GM23338 (cell line): ENCODE results near the gene TXNDC2. TPM values are rescaled to one million over a fixed set of nuclear protein-coding genes. Genes with fewer than 3 reads are reported as not detected.

Experiments used
- ATAC-seq: fragments of 200-7000 bp; cut with Tn5 transposase; 3 replicates; pipeline ENCODE4 v1.9.1; 2020
- DNase-seq: peaks from one replicate; pipeline ENCODE4 v3.0.0-alpha.2; 2015; ENCODE audit warnings: low spot score
- H2AFZ ChIP-seq: fragments of 200-600 bp; sonication (generic); 2 replicates; pipeline ENCODE4 v1.8.0; 2016; ENCODE audit warnings: antibody characterized with exemption, mild to moderate bottlenecking, moderate library complexity
- H3F3A ChIP-seq: fragments of 200-600 bp; sonication (generic); replicated peaks from 2 replicates; pipeline ENCODE4 v1.8.0; 2017; ENCODE audit warnings: antibody characterized with exemption, mixed run types, low read depth
- H3K27ac ChIP-seq: fragments of 200-600 bp; sonication (generic); 2 replicates; pipeline ENCODE4 v1.6.1; 2016; ENCODE audit warnings: low read depth
- H3K27me3 ChIP-seq: fragments of 200-600 bp; sonication (generic); 2 replicates; pipeline ENCODE4 v1.8.0; 2016; ENCODE audit warnings: mild to moderate bottlenecking, mixed run types, moderate library complexity; ENCODE audit not compliant: insufficient read depth
- H3K36me3 ChIP-seq: fragments of 200-600 bp; sonication (generic); 2 replicates; pipeline ENCODE4 v1.8.0; 2016; ENCODE audit warnings: mild to moderate bottlenecking; ENCODE audit not compliant: insufficient read depth
- H3K4me1 ChIP-seq: fragments of 200-600 bp; sonication (generic); 2 replicates; pipeline ENCODE4 v1.8.0; 2016; ENCODE audit warnings: mild to moderate bottlenecking, moderate library complexity; ENCODE audit not compliant: insufficient read depth
- H3K4me2 ChIP-seq: fragments of 200-600 bp; sonication (generic); 2 replicates; pipeline ENCODE4 v1.7.1; 2017; ENCODE audit warnings: mixed run types
- H3K4me3 ChIP-seq: fragments of 200-600 bp; sonication (generic); 2 replicates; pipeline ENCODE4 v1.6.1; 2016; ENCODE audit warnings: mixed run types
- H3K79me2 ChIP-seq: fragments of 200-600 bp; sonication (generic); replicated peaks from 2 replicates; pipeline ENCODE4 v1.8.0; 2017; ENCODE audit warnings: mild to moderate bottlenecking; ENCODE audit not compliant: insufficient read depth
- H3K9me2 ChIP-seq: fragments of 200-600 bp; sonication (generic); 2 replicates; pipeline ENCODE4 v1.8.0; 2017; ENCODE audit not compliant: insufficient read depth
- H4K20me1 ChIP-seq: fragments of 200-600 bp; sonication (generic); replicated peaks from 2 replicates; pipeline ENCODE4 v1.8.0; 2017; ENCODE audit warnings: mild to moderate bottlenecking; ENCODE audit not compliant: insufficient read depth
- H3K27ac Mint-ChIP-seq: 2 replicates; pipeline ENCODE4 v1.8.0; 2020; ENCODE audit warnings: inconsistent platforms, mild to moderate bottlenecking, moderate library complexity, mixed read lengths
- H3K27me3 Mint-ChIP-seq: 3 replicates; pipeline ENCODE4 v1.8.0; 2022; ENCODE audit warnings: low read depth, mild to moderate bottlenecking, moderate library complexity, mixed read lengths, inconsistent platforms; ENCODE audit not compliant: insufficient read depth, poor library complexity
- H3K36me3 Mint-ChIP-seq: 3 replicates; pipeline ENCODE4 v1.8.0; 2021; ENCODE audit warnings: low read depth, mild to moderate bottlenecking, inconsistent platforms, moderate library complexity, mixed read lengths
- H3K4me1 Mint-ChIP-seq: 3 replicates; pipeline ENCODE4 v1.8.0; 2020; ENCODE audit warnings: mild to moderate bottlenecking, inconsistent platforms, mixed read lengths
- H3K4me3 Mint-ChIP-seq: 3 replicates; pipeline ENCODE4 v1.8.0; 2021; ENCODE audit warnings: moderate library complexity, mild to moderate bottlenecking, inconsistent platforms, mixed read lengths
- H3K9me3 Mint-ChIP-seq: 3 replicates; pipeline ENCODE4 v1.8.0; 2020; ENCODE audit warnings: moderate library complexity, mild to moderate bottlenecking, inconsistent platforms, mixed read lengths
- CREB1 ChIP-seq: fragments of 250-450 bp; sonication (Bioruptor Pico); IDR thresholded peaks from 2 replicates; pipeline ENCODE4 v1.5.0; 2020; ENCODE audit warnings: low read depth, mild to moderate bottlenecking, moderate library complexity
- CTCF ChIP-seq, 2 experiments: fragments of 200-600 bp in 1 of 2; sonication (generic) in 1 of 2; conservative IDR thresholded peaks; 2 replicates each; pipeline versions ENCODE4 v1.5.1 to v1.6.1; 2016 to 2017; ENCODE audit warnings: antibody characterized with exemption in 2 of 2, low read depth in 2 of 2, mild to moderate bottlenecking in 2 of 2, moderate library complexity in 1 of 2
- ETS1 ChIP-seq: IDR thresholded peaks from 2 replicates; pipeline ENCODE4 v1.6.1; 2016; ENCODE audit warnings: antibody characterized with exemption
- EZH2 ChIP-seq: fragments of 200-600 bp; sonication (generic); IDR thresholded peaks from one replicate; pipeline ENCODE4 v1.8.0; 2017; ENCODE audit warnings: antibody characterized with exemption, mild to moderate bottlenecking, low read depth; ENCODE audit not compliant: unreplicated experiment
- EZH2phosphoT487 ChIP-seq: fragments of 200-600 bp; sonication (generic); IDR thresholded peaks from one replicate; pipeline ENCODE4 v1.8.1; 2018; ENCODE audit warnings: antibody characterized with exemption; ENCODE audit not compliant: unreplicated experiment
- JUNB ChIP-seq: IDR thresholded peaks from one replicate; pipeline ENCODE4 v1.6.1; 2016; ENCODE audit warnings: antibody characterized with exemption; ENCODE audit not compliant: unreplicated experiment
- NANOG ChIP-seq: IDR thresholded peaks from 2 replicates; pipeline ENCODE4 v1.6.1; 2016; ENCODE audit warnings: antibody characterized with exemption, borderline replicate concordance
- POLR2AphosphoS5 ChIP-seq: IDR thresholded peaks from 2 replicates; pipeline ENCODE4 v1.6.1; 2016; ENCODE audit warnings: antibody characterized with exemption, low read depth
- STAT1 ChIP-seq: IDR thresholded peaks from one replicate; pipeline ENCODE4 v1.6.1; 2016; ENCODE audit warnings: antibody characterized with exemption; ENCODE audit not compliant: unreplicated experiment
- ZNF114 ChIP-seq: fragments of 250-450 bp; sonication (Bioruptor Pico); IDR thresholded peaks from 2 replicates; pipeline ENCODE4 v1.5.0; 2020; ENCODE audit warnings: mild to moderate bottlenecking, moderate library complexity
- ZNF331 ChIP-seq: fragments of 250-450 bp; sonication (Bioruptor Pico); IDR thresholded peaks from 2 replicates; pipeline ENCODE4 v1.5.0; 2020; ENCODE audit warnings: low read depth, mild to moderate bottlenecking, moderate library complexity
- ZNF462 ChIP-seq: fragments of 250-450 bp; sonication (Bioruptor Pico); IDR thresholded peaks from 2 replicates; pipeline ENCODE4 v1.5.0; 2020; ENCODE audit warnings: mild to moderate bottlenecking, moderate library complexity
- polyA plus RNA-seq: library from polyadenylated mRNA; unstranded; fragments of >200 nt; fragmentation: Nextera tagmentation; extraction: Ambion mirVana; gene quantifications from 2 replicates; pipeline ENCODE4 v1.2.1, GENCODE V29; 2016
- total RNA-seq: library from RNA; depleted of rRNA; stranded (reverse); fragments of >200 nt; shearing (Covaris generic); gene quantifications from 2 replicates; pipeline ENCODE4 v1.2.3, GENCODE V29; 2014
- TF ChIP-seq, protein P1 (sequence below): IDR thresholded peaks from one replicate; pipeline ENCODE4 v1.6.1; 2018; ENCODE audit warnings: antibody characterized with exemption; ENCODE audit not compliant: unreplicated experiment

Gene TXNDC2
- total and polyA plus RNA-seq, 2 experiments from 2014 or later: 0.16 TPM; not detected in 1

GRCh38 chr18:9910071-9910470, 24.3 kb downstream of the TXNDC2 start:
- no peaks in the 10 kb centered on the region for H3K27me3 ChIP-seq
- H4K20me1 ChIP-seq: peaks cover under 1% of the 10 kb centered on the region; the same call in 1 of the 2 replicates
- no peaks in the 10 kb centered on the region for H3K9me2 ChIP-seq
- Mint-ChIP-seq H3K36me3 (peaks cover 1% of the 10 kb centered on the region; the same call in 1 of the 3 replicates), H3K4me3 (no peak overlapping the region), H3K27me3 (peaks cover 3% of the 10 kb centered on the region), H3K9me3 (no peaks in the 10 kb centered on the region), H3K27ac (no peak overlapping the region), H3K4me1 (peaks cover under 1% of the 10 kb centered on the region)
- H3K27ac ChIP-seq: no peak overlapping the region
- peaks cover 4% of the 10 kb centered on the region; the same call in 1 of the 2 replicates for H3K4me1 ChIP-seq
- H2AFZ ChIP-seq: no peak overlapping the region
- H3K36me3 ChIP-seq: no peaks in the 10 kb centered on the region
- DNase-seq (no peak), ATAC-seq (no peak)
- no peaks in the 10 kb centered on the region for H3F3A ChIP-seq
- TF ChIP-seq ZNF331 (CRISPR knock-in tag): no peak
- TF ChIP-seq CREB1 (CRISPR knock-in tag): no peak
- no peak for TF ChIP-seq POLR2AphosphoS5
- no peak for TF ChIP-seq EZH2phosphoT487
- TF ChIP-seq JUNB: no peak
- no peak for TF ChIP-seq ZNF114 (CRISPR knock-in tag)
- TF ChIP-seq, protein P1, sequence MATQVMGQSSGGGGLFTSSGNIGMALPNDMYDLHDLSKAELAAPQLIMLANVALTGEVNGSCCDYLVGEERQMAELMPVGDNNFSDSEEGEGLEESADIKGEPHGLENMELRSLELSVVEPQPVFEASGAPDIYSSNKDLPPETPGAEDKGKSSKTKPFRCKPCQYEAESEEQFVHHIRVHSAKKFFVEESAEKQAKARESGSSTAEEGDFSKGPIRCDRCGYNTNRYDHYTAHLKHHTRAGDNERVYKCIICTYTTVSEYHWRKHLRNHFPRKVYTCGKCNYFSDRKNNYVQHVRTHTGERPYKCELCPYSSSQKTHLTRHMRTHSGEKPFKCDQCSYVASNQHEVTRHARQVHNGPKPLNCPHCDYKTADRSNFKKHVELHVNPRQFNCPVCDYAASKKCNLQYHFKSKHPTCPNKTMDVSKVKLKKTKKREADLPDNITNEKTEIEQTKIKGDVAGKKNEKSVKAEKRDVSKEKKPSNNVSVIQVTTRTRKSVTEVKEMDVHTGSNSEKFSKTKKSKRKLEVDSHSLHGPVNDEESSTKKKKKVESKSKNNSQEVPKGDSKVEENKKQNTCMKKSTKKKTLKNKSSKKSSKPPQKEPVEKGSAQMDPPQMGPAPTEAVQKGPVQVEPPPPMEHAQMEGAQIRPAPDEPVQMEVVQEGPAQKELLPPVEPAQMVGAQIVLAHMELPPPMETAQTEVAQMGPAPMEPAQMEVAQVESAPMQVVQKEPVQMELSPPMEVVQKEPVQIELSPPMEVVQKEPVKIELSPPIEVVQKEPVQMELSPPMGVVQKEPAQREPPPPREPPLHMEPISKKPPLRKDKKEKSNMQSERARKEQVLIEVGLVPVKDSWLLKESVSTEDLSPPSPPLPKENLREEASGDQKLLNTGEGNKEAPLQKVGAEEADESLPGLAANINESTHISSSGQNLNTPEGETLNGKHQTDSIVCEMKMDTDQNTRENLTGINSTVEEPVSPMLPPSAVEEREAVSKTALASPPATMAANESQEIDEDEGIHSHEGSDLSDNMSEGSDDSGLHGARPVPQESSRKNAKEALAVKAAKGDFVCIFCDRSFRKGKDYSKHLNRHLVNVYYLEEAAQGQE: no peak
- no peak for TF ChIP-seq STAT1
- no peak for TF ChIP-seq CTCF (conservative IDR thresholded peaks at IDR 0.05; ENCODE audit: low read depth in 2 of 2)
- TF ChIP-seq NANOG: no peak
- no peak for TF ChIP-seq ZNF462 (CRISPR knock-in tag)
- TF ChIP-seq EZH2: no peak
- TF ChIP-seq ETS1: no peak
- H3K79me2 ChIP-seq: peaks cover 4% of the 10 kb centered on the region
- no peak overlapping the region for H3K4me2 ChIP-seq
- no peak overlapping the region for H3K4me3 ChIP-seq
